HL-60/S4 treated with phorbol 12-myristate 13-acetate at 8.2 ng/mL for 4 days and 3 days (cell line): Measurements from ENCODE around the gene TEPSIN.

Source experiments
- in situ Hi-C: fragments of 300-500 bp; cut with MboI; formaldehyde crosslinking; loops from 2 replicates; pipeline ENCODE4 v1.15.0; 2022; ENCODE audit warnings: low sequenced_read_pairs

Gene TEPSIN

GRCh38 chr17:81228420-81228819 is 10.4 kb downstream of the TEPSIN start:
- in situ Hi-C loops: loop anchor here (25.0 kb wide), 1 partner anchor 91 kb away; no protein-coding TSS in a partner anchor

DNA sequence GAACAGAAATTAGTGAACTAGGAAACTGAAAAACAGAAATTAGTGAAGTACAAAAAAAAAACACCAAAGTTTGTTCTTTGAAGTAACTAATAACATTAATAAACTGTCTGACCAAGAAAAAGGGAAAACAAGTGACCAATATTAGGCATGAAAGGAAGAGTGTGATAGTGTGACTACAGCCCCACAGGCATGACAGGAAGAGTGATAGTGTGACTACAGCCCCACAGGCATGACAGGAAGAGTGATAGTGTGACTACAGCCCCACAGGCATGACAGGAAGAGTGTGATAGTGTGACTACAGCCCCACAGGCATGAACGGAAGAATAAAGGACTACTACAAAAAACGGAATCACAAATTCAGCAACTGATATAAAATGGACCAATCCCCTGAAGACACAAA is 11.2 kb downstream of the TEPSIN start:
- in situ Hi-C loops: loop anchor here (25.0 kb wide), 1 partner anchor 90 kb away; no protein-coding TSS in a partner anchor

DNA sequence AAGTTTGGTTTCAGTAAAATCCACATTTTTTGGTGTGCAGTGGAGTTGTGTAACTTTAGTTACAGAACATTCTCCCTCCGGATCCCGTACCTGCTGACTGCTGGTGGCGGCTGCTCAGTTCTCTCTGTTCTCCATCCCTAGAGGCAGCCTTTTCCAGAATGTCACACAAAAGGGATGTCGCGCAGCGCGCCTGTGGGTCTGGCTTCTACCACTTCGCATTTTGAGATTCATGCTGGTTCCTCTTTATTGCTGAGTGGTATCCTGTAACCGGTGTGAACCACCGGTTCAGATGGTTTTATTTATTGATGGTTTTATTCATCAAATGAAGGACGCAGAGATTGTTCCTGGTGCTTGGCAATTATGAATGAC is 15.1 kb downstream of the TEPSIN start:
- in situ Hi-C loops: no loop called here

DNA sequence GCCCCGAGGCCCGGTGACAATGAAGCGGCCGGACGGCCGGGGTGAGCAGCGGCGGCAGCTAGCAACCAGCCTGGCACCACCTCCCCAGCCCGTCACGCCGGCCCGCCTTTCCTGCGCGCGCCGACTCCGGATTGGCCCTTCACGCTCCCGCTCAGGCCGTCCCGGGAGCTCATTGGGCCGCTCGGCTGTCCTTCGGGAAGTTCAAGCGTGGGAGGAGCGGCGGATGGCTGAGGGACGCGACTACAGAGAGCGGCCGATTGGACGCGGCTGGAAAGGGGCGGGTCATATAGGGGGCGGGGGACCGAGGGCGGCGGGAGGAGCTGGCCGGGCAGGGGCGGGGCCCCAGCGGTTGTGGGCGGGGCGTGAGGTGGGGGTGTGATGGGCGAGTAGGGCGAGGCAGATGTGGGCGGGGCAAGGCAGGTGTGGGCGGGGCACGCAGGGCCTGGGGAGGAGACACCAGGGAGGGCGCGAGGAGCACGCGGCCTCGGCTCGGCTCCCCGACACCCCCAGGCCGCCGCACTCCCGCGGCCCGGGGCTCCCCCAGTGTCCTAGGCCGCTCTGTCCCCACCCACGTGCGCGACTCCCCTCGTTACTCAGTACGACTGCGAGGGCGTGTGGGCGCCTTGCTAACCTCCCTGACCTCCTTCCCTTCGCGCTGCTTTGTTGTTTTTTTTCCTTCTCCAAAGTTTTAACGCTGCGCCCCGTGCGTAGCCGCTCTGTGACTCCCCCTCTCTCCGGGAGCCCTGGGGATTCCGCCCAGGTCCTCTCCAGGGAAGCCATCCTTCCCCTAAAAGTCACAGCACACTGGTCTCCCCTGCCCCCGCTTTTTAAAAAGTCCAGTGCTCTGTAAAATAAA is 15.7 kb downstream of the TEPSIN start, which contains the start of gene CEP131:
Gene CEP131, minus strand, starts transcription at position 60 of the 856 bp plus-strand sequence. CDS start 2,909 bp downstream, outside the sequence.
- in situ Hi-C loops: no loop called here

DNA sequence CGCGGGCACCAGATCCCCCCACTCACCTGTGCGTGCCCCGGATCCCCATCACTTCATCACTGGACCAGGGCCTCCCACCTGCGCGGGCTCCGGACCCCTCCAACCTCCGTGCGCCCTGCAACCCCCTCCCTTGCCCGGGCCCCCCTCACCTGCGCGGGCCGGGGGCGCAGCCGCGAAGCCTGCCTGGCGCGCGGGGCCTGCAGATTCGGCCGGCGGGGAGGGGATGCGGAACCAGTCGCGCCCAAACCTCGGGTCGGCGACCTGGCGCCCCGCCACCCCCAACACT is 16.3 kb downstream of the TEPSIN start:
- in situ Hi-C loops: no loop called here

- in situ Hi-C loops: no loop called here
Observed at GRCh38 chr17:81221842-81222619, 16.8 kb downstream of the TEPSIN start.

DNA sequence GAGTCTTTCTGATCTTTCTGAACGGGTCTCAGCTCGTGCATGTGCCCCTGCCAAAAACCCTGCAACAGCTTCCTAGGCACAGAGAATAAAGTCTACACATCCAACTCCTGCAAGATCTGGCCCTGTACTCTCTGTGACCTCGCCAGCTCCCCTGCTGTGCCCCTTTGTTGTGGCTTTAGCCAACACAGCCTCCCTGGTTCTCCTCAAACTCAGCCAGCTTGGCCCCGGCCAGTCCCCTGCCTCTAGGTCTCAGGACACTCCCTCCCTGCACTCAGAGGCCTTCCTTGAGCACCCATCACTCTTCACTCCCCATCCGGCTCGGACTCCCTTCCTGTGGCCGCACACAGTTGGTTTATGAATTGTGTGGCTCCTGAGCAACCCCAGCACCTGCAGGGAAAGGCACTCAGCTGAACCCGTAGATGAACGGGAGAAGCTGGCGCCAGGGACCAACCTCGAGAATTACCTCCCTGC is 17.4 kb downstream of the TEPSIN start:
- in situ Hi-C loops: no loop called here

GRCh38 chr17:81219476-81220180 is 19.2 kb downstream of the TEPSIN start:
- in situ Hi-C loops: no loop called here

DNA sequence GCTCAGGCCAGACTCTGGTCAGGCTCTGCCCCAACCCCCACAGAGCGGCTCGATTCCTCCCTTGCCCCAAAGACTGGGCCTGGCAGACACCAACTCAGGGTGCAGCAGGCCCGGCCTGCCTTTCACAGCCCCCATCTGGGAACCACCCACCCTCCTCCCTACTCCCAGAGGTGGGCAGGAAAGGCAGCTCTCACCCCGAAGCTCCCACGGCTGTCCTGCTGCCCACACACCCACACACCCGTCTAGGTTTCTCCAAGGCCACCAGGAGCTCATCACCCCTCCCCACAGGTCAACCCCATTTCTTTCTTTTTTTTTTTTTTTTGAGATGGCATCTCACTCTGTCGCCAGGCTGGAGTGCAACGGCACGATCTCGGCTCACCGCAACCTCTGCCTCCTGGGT is 19.9 kb downstream of the TEPSIN start:
- in situ Hi-C loops: no loop called here

GRCh38 chr17:81218459-81218858 is 20.4 kb downstream of the TEPSIN start:
- in situ Hi-C loops: no loop called here

DNA sequence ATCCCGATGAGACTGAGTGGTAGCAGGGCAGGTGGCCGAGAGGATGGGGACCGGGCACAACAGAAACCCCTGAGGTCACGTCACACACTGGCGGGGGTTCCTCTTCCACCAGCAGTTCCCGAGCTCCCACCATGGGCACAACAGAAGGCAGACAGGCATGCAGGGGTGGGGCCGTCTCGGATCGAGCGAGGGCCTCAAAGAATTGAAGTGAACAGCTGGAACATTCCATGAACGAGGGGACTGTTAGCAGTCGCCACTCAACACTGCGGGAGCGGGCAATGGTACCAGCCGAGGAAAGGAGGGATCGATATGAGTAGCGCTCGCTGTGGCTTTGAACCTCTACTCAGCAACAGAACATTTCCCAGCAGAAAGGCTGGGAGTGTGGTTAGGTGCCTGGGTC is 21.4 kb downstream of the TEPSIN start:
- in situ Hi-C loops: no loop called here

- in situ Hi-C loops: no loop called here
Observed at GRCh38 chr17:81213978-81214377, 24.9 kb downstream of the TEPSIN start.

GRCh38 chr17:81212365-81212764 is 26.5 kb downstream of the TEPSIN start:
- in situ Hi-C loops: no loop called here

GRCh38 chr17:81210868-81211267 is 28.0 kb downstream of the TEPSIN start:
- in situ Hi-C loops: no loop called here

DNA sequence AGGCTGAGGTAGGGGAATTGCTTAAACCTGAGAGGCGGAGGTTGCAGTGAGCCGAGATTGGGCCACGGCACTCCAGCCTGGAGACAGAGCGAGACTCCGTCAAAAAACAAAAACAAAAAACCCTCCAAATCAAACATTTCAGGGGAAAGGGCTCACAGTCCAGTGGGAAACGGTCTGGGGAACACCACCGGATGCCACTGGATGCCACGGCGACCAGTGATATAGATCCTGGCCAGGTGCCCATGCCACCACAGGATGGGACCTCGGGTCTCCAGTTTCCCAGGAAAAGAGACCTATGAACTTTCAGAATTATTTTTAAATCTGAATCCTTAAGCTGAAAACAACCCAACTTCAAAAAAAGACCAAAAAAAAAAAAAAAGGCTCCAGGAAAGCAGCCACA is 28.4 kb downstream of the TEPSIN start:
- in situ Hi-C loops: no loop called here

GRCh38 chr17:81209141-81209540 is 29.7 kb downstream of the TEPSIN start:
- in situ Hi-C loops: no loop called here

- in situ Hi-C loops: no loop called here
Observed at GRCh38 chr17:81208651-81209050, 30.2 kb downstream of the TEPSIN start.

DNA sequence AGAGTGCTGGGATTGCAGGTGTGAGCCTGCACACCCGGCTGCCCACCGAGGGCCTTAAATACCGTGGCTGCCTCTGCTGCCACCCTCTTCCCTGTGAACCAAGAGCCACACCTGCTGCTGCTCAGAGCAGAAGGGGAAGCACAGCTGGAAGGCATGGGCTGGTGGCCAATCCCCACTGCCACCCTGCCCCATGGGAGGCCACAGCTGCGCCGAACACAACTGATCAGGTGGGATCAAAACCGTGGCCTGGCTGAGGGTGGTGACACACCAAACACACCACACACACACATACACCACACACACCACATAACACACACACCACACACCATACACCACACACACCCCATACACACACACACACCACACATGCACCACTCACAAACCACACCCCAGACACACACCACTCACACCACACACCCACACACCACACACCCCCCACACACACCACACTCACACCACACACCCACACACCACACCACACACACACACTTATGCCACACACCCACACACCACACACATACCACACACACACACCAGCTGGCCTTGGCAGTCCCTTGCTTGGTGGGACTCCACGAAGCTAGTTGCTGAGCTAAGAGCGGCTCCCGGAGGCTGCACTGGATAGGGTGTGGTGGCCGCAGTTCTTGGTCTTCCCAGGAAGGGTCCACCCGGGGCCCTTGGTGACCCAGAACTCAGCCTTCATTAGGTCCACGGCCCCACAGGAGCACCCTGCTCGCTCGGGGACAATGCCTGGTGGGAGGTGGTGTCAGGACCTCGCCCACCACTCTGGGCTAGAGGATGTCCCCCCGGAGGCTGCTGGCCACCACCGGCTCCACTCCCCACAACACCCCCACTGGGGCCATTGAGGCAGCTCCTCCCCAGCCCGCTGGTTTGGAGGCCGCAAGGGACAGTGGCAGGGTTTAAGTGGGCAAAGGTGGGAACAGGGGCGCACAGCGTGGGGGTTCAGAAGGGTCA is 31.0 kb downstream of the TEPSIN start:
- in situ Hi-C loops: no loop called here

GRCh38 chr17:81206657-81207056 is 32.2 kb downstream of the TEPSIN start:
- in situ Hi-C loops: no loop called here

DNA sequence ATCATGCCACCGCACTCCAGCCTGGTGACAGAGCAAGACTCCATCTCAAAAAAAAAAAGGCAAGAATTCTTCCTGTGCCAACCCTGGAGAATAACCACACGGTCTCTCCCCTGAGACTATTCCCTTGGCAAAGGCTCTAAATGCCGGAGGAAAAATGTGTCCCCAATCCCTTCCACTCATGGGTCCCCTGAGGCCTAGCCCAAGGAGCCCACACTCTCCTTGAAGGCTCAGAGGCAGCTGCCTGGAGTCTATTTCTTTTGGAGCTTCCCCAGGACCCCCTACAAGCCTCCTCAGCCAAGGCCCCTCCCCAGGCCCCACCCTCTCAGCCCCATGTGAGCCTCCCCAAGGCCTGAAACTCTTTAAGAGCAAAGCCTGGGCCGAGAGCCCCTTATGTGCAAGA is 32.7 kb downstream of the TEPSIN start:
- in situ Hi-C loops: no loop called here
